ENCODE data around the gene STPG3. TPM values are rescaled to one million over a fixed set of nuclear protein-coding genes. Genes with fewer than 3 reads are reported as not detected.

The STPG3 gene
- not detected for total RNA-seq

DNA sequence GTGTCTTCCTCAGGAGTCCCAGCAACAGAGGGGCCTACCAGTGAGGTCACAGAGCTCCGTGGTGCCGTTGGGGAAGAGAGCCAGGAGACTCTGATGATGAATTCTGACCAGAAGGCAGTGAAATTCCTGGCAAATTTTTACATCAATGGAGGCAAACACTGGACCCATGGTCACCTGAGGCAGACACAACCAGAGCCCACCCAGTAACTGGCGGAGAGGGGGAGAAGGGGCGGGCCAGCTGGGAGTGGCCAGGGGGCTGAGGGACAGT, at the start of gene STPG3:
Gene STPG3, plus strand, starts transcription at position 93 of the 268 bp plus-strand sequence. Its CDS starts 1 bp downstream, at position 94.
- intact Hi-C loops (cut with DNase I), result no loop called here
- DNase-seq, result no peak
- Histone ChIP-seq H3K4me1 (peaks cover 2% of the 10 kb centered on the region), H3K27me3 (no peaks in the 10 kb centered on the region), H3K27ac (no peak within 1 kb of the TSS), H3K9ac (ENCODE audit: low read depth in 2 of 2, low read length in 2 of 2) (peak within 1 kb of the TSS; percentile 2 to 5), H3K4me3 (no peak within 1 kb of the TSS), H3K36me3 (no peaks in the 10 kb centered on the region), H3K9me3 (no peaks in the 10 kb centered on the region)
- TF ChIP-seq, protein P1, sequence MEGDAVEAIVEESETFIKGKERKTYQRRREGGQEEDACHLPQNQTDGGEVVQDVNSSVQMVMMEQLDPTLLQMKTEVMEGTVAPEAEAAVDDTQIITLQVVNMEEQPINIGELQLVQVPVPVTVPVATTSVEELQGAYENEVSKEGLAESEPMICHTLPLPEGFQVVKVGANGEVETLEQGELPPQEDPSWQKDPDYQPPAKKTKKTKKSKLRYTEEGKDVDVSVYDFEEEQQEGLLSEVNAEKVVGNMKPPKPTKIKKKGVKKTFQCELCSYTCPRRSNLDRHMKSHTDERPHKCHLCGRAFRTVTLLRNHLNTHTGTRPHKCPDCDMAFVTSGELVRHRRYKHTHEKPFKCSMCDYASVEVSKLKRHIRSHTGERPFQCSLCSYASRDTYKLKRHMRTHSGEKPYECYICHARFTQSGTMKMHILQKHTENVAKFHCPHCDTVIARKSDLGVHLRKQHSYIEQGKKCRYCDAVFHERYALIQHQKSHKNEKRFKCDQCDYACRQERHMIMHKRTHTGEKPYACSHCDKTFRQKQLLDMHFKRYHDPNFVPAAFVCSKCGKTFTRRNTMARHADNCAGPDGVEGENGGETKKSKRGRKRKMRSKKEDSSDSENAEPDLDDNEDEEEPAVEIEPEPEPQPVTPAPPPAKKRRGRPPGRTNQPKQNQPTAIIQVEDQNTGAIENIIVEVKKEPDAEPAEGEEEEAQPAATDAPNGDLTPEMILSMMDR (IDR thresholded peaks at IDR 0.05), result no peak

DNA sequence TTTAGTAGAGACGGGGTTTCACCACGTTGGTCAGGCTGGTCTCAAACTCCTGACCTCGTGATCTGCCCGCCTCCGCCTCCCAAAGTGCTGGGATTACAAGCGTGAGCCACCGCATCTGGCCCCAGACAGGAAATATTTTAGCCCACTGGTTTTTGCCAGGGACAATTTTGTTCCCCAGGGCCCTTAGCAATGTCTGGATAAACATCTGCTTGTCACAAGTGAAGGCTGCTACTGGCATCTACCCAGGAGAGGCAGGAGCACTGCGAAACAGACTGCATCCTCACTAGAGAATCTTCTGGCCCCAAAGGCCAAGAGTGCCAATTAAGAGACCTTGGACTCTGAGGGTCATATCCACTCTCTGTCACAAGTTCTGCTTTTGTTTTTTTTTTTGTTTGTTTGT, 48.1 kb upstream of the STPG3 start:
- intact Hi-C loops (cut with DNase I), result no loop called here
- H3K4me1 ChIP-seq, result peaks cover 25% of the 10 kb centered on the region

DNA sequence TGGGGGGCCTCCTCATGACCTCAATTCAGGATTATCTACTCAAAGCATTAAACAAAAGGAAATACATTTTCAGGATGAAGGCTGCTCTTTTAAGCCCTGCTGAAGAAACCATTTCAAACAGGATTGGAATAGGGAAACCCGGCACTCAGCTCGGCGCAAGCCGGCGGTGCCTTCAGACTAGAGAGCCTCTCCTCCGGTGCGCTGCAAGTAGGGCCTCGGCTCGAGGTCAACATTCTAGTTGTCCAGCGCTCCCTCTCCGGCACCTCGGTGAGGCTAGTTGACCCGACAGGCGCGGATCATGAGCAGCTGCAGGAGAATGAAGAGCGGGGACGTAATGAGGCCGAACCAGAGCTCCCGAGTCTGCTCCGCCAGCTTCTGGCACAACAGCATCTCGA, 46.4 kb upstream of the STPG3 start:
- Histone ChIP-seq H3K36me3 (no peaks in the 10 kb centered on the region), H3K27ac (peak overlapping the region; percentile 78), H3K9me3 (no peaks in the 10 kb centered on the region), H3K4me3 (peak overlapping the region; percentile 100), H3K4me1 (peaks cover 24% of the 10 kb centered on the region), H3K27me3 (no peaks in the 10 kb centered on the region), H3K9ac (ENCODE audit: low read depth in 2 of 2, low read length in 2 of 2) (peak overlapping the region; percentile 93 to 96)
- TF ChIP-seq, protein P1 (IDR thresholded peaks at IDR 0.05), result no peak
- DNase-seq, result no peak
- intact Hi-C loops (cut with DNase I), result no loop called here

More for the DNA sequence above, 48.1 kb upstream of the STPG3 start:
- Histone ChIP-seq H3K27ac (no peak overlapping the region), H3K9me3 (no peaks in the 10 kb centered on the region), H3K4me3 (no peak overlapping the region), H3K27me3 (no peaks in the 10 kb centered on the region), H3K9ac (ENCODE audit: low read depth in 2 of 2, low read length in 2 of 2) (no peak overlapping the region), H3K36me3 (no peaks in the 10 kb centered on the region)
- no peak for DNase-seq
- TF ChIP-seq, protein P1 (IDR thresholded peaks at IDR 0.05), result no peak

DNA sequence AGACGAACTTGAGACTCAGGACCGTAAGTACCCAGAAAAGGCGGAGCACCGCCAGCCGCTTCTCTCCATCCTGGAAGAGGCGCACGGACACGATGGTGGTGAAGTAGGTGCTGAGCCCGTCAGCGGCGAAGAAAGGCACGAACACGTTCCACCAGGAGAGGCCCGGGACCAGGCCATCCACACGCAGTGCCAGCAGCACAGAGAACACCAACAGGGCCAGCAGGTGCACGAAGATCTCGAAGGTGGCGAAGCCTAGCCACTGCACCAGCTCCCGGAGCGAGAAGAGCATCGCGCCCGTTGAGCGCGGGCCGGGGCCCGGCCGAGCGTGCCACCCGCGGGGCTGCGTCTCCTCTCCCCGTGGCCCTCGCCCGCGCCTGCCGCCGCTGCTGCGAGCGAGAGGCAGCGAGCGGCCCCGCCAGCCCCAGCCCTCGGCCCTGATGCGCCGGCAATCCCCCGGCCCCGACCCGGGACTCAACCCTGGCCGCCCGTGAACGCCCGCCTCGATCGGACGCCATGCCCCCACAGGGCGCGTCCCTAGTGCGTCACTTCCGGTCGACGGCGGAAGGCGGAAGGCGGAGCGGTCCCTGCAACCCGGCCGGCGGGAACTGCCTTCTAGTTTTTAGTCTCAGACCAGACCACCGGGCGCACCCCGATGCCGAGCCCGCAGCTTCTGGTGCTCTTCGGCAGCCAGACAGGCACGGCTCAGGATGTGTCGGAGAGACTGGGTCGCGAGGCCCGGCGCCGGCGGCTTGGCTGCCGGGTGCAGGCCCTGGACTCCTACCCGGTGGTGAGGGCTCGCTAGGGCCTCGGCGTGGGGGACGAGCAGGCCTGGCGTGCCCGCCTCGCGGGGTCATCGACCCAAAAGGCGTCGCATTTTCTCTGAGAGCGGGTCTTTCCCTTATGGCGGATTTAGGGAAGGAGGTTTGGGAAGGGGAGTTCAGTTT, 45.7 kb upstream of the STPG3 start, which contains the start of the genes NDOR1 and TMEM203:
Gene NDOR1, plus strand, starts transcription at position 575 of the 944 bp plus-strand sequence. Its CDS starts 78 bp downstream, at position 653.
Gene TMEM203, minus strand, starts transcription at position 523 of the 944 bp plus-strand sequence. Its CDS starts 234 bp downstream, at position 289.
- Histone ChIP-seq H3K4me3 (peak within 1 kb of the TSS; percentile 100), H3K27ac (peak within 1 kb of the TSS; percentile 78), H3K9me3 (no peaks in the 10 kb centered on the region), H3K9ac (ENCODE audit: low read depth in 2 of 2, low read length in 2 of 2) (peak within 1 kb of the TSS; percentile 93 to 96), H3K36me3 (no peaks in the 10 kb centered on the region), H3K4me1 (peaks cover 24% of the 10 kb centered on the region), H3K27me3 (no peaks in the 10 kb centered on the region)
- peak; percentile 96 for DNase-seq
- intact Hi-C loops (cut with DNase I), result no loop called here
- TF ChIP-seq, protein P1 (IDR thresholded peaks at IDR 0.05), result no peak

DNA sequence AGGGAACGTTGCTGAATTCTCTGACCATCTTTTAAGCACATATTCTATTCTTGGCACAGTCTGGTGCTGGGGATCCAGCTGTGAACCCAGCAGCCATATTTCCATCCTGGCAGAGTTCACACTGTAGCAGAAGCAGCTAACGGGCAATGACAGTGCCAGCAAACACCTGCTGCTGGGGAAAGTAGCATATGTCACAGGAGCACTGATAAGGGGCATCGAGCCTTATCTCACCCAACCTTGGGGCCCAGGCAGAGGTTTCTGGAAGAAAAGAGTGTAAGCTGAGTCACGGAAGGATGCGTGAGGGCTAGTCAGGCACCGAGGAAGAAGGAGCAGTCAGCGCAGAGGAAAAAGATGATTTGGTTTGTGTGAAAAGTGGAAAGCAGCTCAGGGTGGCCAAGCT, 44.5 kb upstream of the STPG3 start:
- Histone ChIP-seq H3K27me3 (no peaks in the 10 kb centered on the region), H3K36me3 (no peaks in the 10 kb centered on the region), H3K27ac (no peak overlapping the region), H3K4me3 (no peak overlapping the region), H3K4me1 (peaks cover 20% of the 10 kb centered on the region), H3K9ac (ENCODE audit: low read depth in 2 of 2, low read length in 2 of 2) (no peak overlapping the region), H3K9me3 (no peaks in the 10 kb centered on the region)
- TF ChIP-seq, protein P1 (IDR thresholded peaks at IDR 0.05), result no peak
- intact Hi-C loops (cut with DNase I), result no loop called here
- no peak for DNase-seq
